ENCODE data around the gene ZNF530. TPM values are rescaled to one million over a fixed set of nuclear protein-coding genes. Genes with fewer than 3 reads are reported as not detected.

ZNF530 gene
- total RNA-seq, 2 donors from 2014 or later: 5.6 to 10.1 TPM

DNA sequence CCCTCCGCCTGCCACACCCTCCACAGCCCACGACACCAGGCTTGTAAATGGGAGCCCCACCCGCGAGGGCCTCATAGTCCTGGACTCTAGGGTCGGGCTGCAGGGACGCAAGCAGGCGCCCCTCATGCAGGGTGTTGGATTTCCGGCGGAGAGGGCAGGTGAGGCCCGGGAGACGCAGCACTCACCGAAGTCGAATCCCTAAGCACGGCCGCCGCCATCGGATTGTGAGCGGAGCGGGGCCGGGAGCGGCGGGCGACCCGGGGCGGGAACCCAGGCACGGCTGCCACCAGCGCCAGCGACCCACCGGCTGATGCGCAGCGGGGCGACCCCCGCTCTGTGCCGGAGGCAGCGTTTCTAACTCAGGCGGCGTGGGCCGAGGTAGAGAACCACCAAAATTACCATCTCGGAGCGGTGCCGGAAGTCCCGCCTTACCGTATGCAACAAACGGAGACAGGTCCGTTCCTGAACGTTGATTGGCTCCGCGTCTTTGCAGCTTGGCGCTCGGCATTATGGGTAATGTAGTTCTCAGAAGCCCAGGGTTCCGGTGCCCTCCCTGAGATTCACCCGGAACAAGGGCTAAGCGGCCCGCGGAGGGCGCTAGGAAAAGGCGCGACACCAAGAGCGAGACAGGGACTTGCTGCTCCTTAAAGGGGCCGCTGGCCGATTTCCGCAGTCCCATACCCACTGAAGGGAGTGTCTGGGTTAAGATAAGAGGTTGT lies 21.0 kb upstream of the ZNF530 start, which contains the start of gene ZNF416:
ZNF416 (minus strand) TSS at position 425 of the 719 bp plus-strand sequence; CDS start at position 218, 207 bp downstream.
- no peak within 1 kb of the TSS for H3K27ac ChIP-seq (ENCODE audit: low read depth, low read length)
- WGBS, 2 experiments (ENCODE audit: insufficient coverage in 1 of 2, insufficient read length in 1 of 2): 0 to 1% methylated on average over 25 to 62 of the region's 62 CpGs
- no peaks in the 10 kb centered on the region for H3K4me1 ChIP-seq (ENCODE audit: control insufficient read depth, insufficient read depth, low read length)
- H3K9ac ChIP-seq (ENCODE audit: extremely low read depth, low read length, poor library complexity, severe bottlenecking): peak within 1 kb of the TSS; percentile 64
- H3K27me3 ChIP-seq (ENCODE audit: control insufficient read depth, insufficient read depth, low read length, poor library complexity, severe bottlenecking): no peaks in the 10 kb centered on the region
- no peaks in the 10 kb centered on the region for H3K4me1 Mint-ChIP-seq
- peaks cover 24% of the 10 kb centered on the region for H3K27me3 Mint-ChIP-seq (ENCODE audit: insufficient read depth)
- peaks cover 41% of the 10 kb centered on the region for H3K36me3 ChIP-seq (ENCODE audit: control insufficient read depth, insufficient read depth, low read length)
- peak; percentile 99 for DNase-seq
- H3K27ac Mint-ChIP-seq: no peak within 1 kb of the TSS
- peak within 1 kb of the TSS; percentile 94 for H3K4me3 ChIP-seq (ENCODE audit: low read length)
- H3K9me3 Mint-ChIP-seq: peaks cover 94% of the 10 kb centered on the region
- peaks cover 49% of the 10 kb centered on the region for H3K36me3 Mint-ChIP-seq (ENCODE audit: low read depth)
- no peak for TF ChIP-seq CTCF (conservative IDR thresholded peaks at IDR 0.05)
- peak within 1 kb of the TSS; percentile 71 for H3K4me3 Mint-ChIP-seq
- H3K9me3 ChIP-seq (ENCODE audit: control insufficient read depth, low read length): peaks cover 68% of the 10 kb centered on the region

DNA sequence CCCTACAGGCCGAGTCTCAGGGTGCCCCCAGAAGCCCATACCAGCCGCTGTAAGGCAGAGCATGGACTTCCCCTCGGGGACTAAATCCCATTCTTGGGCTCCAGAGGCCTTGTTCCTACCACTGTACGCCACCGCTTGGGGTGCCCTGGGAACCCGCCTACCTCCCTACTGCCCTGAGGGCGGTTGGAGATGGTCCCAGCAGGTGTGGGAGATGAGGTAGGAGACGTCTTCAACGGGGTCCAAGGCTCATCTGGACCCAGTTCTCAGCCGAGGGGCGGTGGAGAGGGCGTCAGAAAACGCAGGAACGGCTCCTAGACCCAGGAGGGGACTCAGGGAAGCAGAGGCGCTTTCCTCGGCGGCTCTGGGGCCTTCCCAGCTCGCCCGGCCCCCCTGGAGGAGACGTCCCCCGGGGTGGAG lies 16.6 kb upstream of the ZNF530 start:
- Mint-ChIP-seq H3K27me3 (ENCODE audit: insufficient read depth) (peaks cover 23% of the 10 kb centered on the region), H3K9me3 (peaks cover 91% of the 10 kb centered on the region), H3K4me1 (peaks cover 1% of the 10 kb centered on the region), H3K36me3 (ENCODE audit: low read depth) (peaks cover 43% of the 10 kb centered on the region), H3K27ac (no peak overlapping the region), H3K4me3 (peak overlapping the region; percentile 76)
- no peak for TF ChIP-seq CTCF (conservative IDR thresholded peaks at IDR 0.05)
- H3K9ac ChIP-seq (ENCODE audit: extremely low read depth, low read length, poor library complexity, severe bottlenecking): no peak overlapping the region
- DNase-seq: no peak
- 72 to 96% methylated on average over 6 to 21 of the region's 21 CpGs for WGBS, 2 experiments (ENCODE audit: insufficient coverage in 1 of 2, insufficient read length in 1 of 2)
- H3K4me3 ChIP-seq (ENCODE audit: low read length): peak overlapping the region; percentile 94
- peaks cover 57% of the 10 kb centered on the region for H3K9me3 ChIP-seq (ENCODE audit: control insufficient read depth, low read length)
- peaks cover 30% of the 10 kb centered on the region for H3K36me3 ChIP-seq (ENCODE audit: control insufficient read depth, insufficient read depth, low read length)
- H3K4me1 ChIP-seq (ENCODE audit: control insufficient read depth, insufficient read depth, low read length): peaks cover 6% of the 10 kb centered on the region
- no peaks in the 10 kb centered on the region for H3K27me3 ChIP-seq (ENCODE audit: control insufficient read depth, insufficient read depth, low read length, poor library complexity, severe bottlenecking)
- no peak overlapping the region for H3K27ac ChIP-seq (ENCODE audit: low read depth, low read length)

GRCh38 chr19:57583521-57584416 lies 15.9 kb upstream of the ZNF530 start, which contains the start of gene ZIK1:
Gene ZIK1 (plus strand): TSS chr19:57584145. CDS start chr19:57584357, 212 bp downstream.
- H3K27ac Mint-ChIP-seq: peak within 1 kb of the TSS; percentile 75
- H3K4me1 Mint-ChIP-seq: peaks cover 1% of the 10 kb centered on the region
- peaks cover 48% of the 10 kb centered on the region for H3K36me3 Mint-ChIP-seq (ENCODE audit: low read depth)
- H3K4me1 ChIP-seq (ENCODE audit: control insufficient read depth, insufficient read depth, low read length): peaks cover 6% of the 10 kb centered on the region
- 3 to 5% methylated on average over 35 to 76 of the region's 76 CpGs for WGBS, 2 experiments (ENCODE audit: insufficient coverage in 1 of 2, insufficient read length in 1 of 2)
- no peaks in the 10 kb centered on the region for H3K27me3 ChIP-seq (ENCODE audit: control insufficient read depth, insufficient read depth, low read length, poor library complexity, severe bottlenecking)
- peak within 1 kb of the TSS; percentile 76 for H3K27ac ChIP-seq (ENCODE audit: low read depth, low read length)
- peak; percentile 33 for TF ChIP-seq CTCF (conservative IDR thresholded peaks at IDR 0.05)
- peak; percentile 98 for DNase-seq
- H3K9ac ChIP-seq (ENCODE audit: extremely low read depth, low read length, poor library complexity, severe bottlenecking): peak within 1 kb of the TSS; percentile 50
- peaks cover 63% of the 10 kb centered on the region for H3K9me3 ChIP-seq (ENCODE audit: control insufficient read depth, low read length)
- peaks cover 93% of the 10 kb centered on the region for H3K9me3 Mint-ChIP-seq
- H3K4me3 Mint-ChIP-seq: peak within 1 kb of the TSS; percentile 76
- peak within 1 kb of the TSS; percentile 94 for H3K4me3 ChIP-seq (ENCODE audit: low read length)
- H3K36me3 ChIP-seq (ENCODE audit: control insufficient read depth, insufficient read depth, low read length): peaks cover 36% of the 10 kb centered on the region
- peaks cover 23% of the 10 kb centered on the region for H3K27me3 Mint-ChIP-seq (ENCODE audit: insufficient read depth)
